OCI-LY7 (cell line): ENCODE results near the gene ROBO2. TPM values are rescaled to one million over a fixed set of nuclear protein-coding genes. Genes with fewer than 3 reads are reported as not detected.

Experiments
- BruUV-seq: library from RNA; stranded (reverse); fragments of 400-500 nt; replicated peaks from 2 replicates; lab custom pipeline; 2021; lab: Mats Ljungman, UMichigan
- CTCF ChIA-PET: fragments of 300-600 bp; sonication (Branson Sonifier 250); formaldehyde crosslinking; loops from one replicate; lab custom pipeline; 2022; ENCODE audit warnings: antibody characterized with exemption; ENCODE audit not compliant: unreplicated experiment; lab: Charles Lee
- POLR2A ChIA-PET: fragments of 300-600 bp; sonication (Branson Sonifier 250); formaldehyde crosslinking; loops from one replicate; lab custom pipeline; 2022; ENCODE audit warnings: antibody characterized with exemption; lab: Charles Lee
- DNase-seq: peaks from one replicate; pipeline ENCODE4 v3.0.0-alpha.2; 2015; ENCODE audit warnings: low spot score
- H2AFZ ChIP-seq: fragments of 200-600 bp; sonication (generic), shearing (Covaris generic); 2 replicates; pipeline ENCODE4 v1.6.1; 2014; ENCODE audit warnings: mild to moderate bottlenecking, antibody characterized with exemption, low read length, moderate library complexity
- H3K27ac ChIP-seq: fragments of 200-600 bp; sonication (generic); 2 replicates; pipeline ENCODE4 v1.5.1; 2014; ENCODE audit warnings: mixed run types, low read depth, mild to moderate bottlenecking, moderate library complexity, low read length, inconsistent platforms; ENCODE audit not compliant: poor library complexity, severe bottlenecking
- H3K36me3 ChIP-seq: fragments of 200-600 bp; sonication (generic); 2 replicates; pipeline ENCODE4 v1.6.1; 2014; ENCODE audit warnings: mild to moderate bottlenecking, antibody characterized with exemption, low read length, moderate library complexity, mixed read lengths; ENCODE audit not compliant: insufficient read depth
- H3K4me1 ChIP-seq: fragments of 200-600 bp; sonication (generic); 2 replicates; pipeline ENCODE4 v1.5.1; 2014; ENCODE audit warnings: mild to moderate bottlenecking, low read length; ENCODE audit not compliant: insufficient read depth, poor library complexity, severe bottlenecking
- H3K4me2 ChIP-seq: fragments of 200-600 bp; sonication (generic); 2 replicates; pipeline ENCODE4 v1.6.1; 2014; ENCODE audit warnings: mild to moderate bottlenecking, low read length
- H3K4me3 ChIP-seq: fragments of 200-600 bp; sonication (generic); 2 replicates; pipeline ENCODE4 v1.5.1; 2014; ENCODE audit warnings: mild to moderate bottlenecking, low read depth, low read length; ENCODE audit not compliant: poor library complexity, severe bottlenecking
- H3K79me2 ChIP-seq: fragments of 200-600 bp; sonication (generic); 2 replicates; pipeline ENCODE4 v1.6.1; 2016; ENCODE audit warnings: low read depth, mild to moderate bottlenecking, low read length, moderate library complexity, mixed read lengths; ENCODE audit not compliant: insufficient read depth
- H3K9me2 ChIP-seq: fragments of 200-600 bp; sonication (generic); 2 replicates; pipeline ENCODE4 v1.6.1; 2016; ENCODE audit warnings: mild to moderate bottlenecking, low read length, mixed read lengths; ENCODE audit not compliant: insufficient read depth
- H3K9me3 ChIP-seq: fragments of 200-600 bp; sonication (generic); 2 replicates; pipeline ENCODE4 v1.6.1; 2014; ENCODE audit warnings: mild to moderate bottlenecking, mixed run types, low read length, mixed read lengths
- H4K20me1 ChIP-seq: fragments of 200-600 bp; sonication (generic); 2 replicates; pipeline ENCODE4 v1.6.1; 2014; ENCODE audit warnings: mild to moderate bottlenecking, antibody characterized with exemption, low read length, moderate library complexity, mixed read lengths; ENCODE audit not compliant: insufficient read depth
- CTCF ChIP-seq: fragments of 200-600 bp; sonication (generic); conservative IDR thresholded peaks from 2 replicates; pipeline ENCODE4 v1.5.1; 2014; ENCODE audit warnings: mild to moderate bottlenecking, antibody characterized with exemption, low read length, moderate library complexity, mixed read lengths
- EZH2phosphoT487 ChIP-seq: fragments of 200-600 bp; sonication (generic); IDR thresholded peaks from 2 replicates; pipeline ENCODE4 v1.6.1; 2018; ENCODE audit warnings: low read depth, borderline replicate concordance, mild to moderate bottlenecking, mixed run types, antibody characterized with exemption, low read length, moderate library complexity, mixed read lengths
- intact Hi-C: fragments of 100-400 bp; cut with micrococcal nuclease; formaldehyde crosslinking; loops from one replicate; pipeline ENCODE4 v1.10.0; 2022; ENCODE audit not compliant: unreplicated experiment
- total RNA-seq, 2 experiments: library from RNA; depleted of rRNA in 1 of 2; stranded (reverse); fragments of >200 nt in 1 of 2; shearing (Covaris generic) in 1 of 2; gene quantifications; 2 replicates each; pipeline ENCODE4 v1.2.3, GENCODE V29; 2014 to 2022

The ROBO2 gene
- total RNA-seq, 2 experiments from 2014 or later, result 0.06 to 4.8 TPM

GRCh38 chr3:77446761-77447160, 406.9 kb downstream of the ROBO2 start:
- H3K36me3 ChIP-seq, result no peaks in the 10 kb centered on the region
- CTCF ChIA-PET, result no interaction called here
- DNase-seq, result no peak
- H3K4me3 ChIP-seq, result no peak overlapping the region
- no peaks in the 10 kb centered on the region for H3K9me2 ChIP-seq
- intact Hi-C loops, result no loop called here
- H2AFZ ChIP-seq, result no peak overlapping the region
- BruUV-seq, result no TSS peak
- POLR2A ChIA-PET, result no interaction called here
- H3K4me2 ChIP-seq, result no peak overlapping the region
- TF ChIP-seq EZH2phosphoT487 (no peak), CTCF (no peak)
- no peaks in the 10 kb centered on the region for H3K79me2 ChIP-seq
- H4K20me1 ChIP-seq, result no peaks in the 10 kb centered on the region
- no peak overlapping the region for H3K27ac ChIP-seq
- H3K9me3 ChIP-seq, result no peaks in the 10 kb centered on the region
- H3K4me1 ChIP-seq, result no peaks in the 10 kb centered on the region

GRCh38 chr3:77449459-77450350, 409.8 kb downstream of the ROBO2 start:
- Histone ChIP-seq H3K4me2 (no peak overlapping the region), H3K9me3 (no peaks in the 10 kb centered on the region), H3K9me2 (no peaks in the 10 kb centered on the region), H3K79me2 (no peaks in the 10 kb centered on the region), H4K20me1 (no peaks in the 10 kb centered on the region), H3K27ac (no peak overlapping the region), H3K4me1 (no peaks in the 10 kb centered on the region), H3K4me3 (no peak overlapping the region), H2AFZ (no peak overlapping the region), H3K36me3 (no peaks in the 10 kb centered on the region)
- intact Hi-C loops, result no loop called here
- POLR2A ChIA-PET, result interaction anchor here (0.6 to 1.6 kb wide), 6 partner anchors 9 to 1444 kb away, joined by 3 to 5 read pairs (median 3); no protein-coding TSS in a partner anchor
- CTCF ChIA-PET, result no interaction called here
- BruUV-seq, result no TSS peak
- TF ChIP-seq EZH2phosphoT487, result no peak
- no peak for TF ChIP-seq CTCF
- DNase-seq, result no peak

GRCh38 chr3:77456431-77456830, 416.5 kb downstream of the ROBO2 start:
- Histone ChIP-seq H3K79me2 (no peaks in the 10 kb centered on the region), H3K4me1 (no peaks in the 10 kb centered on the region), H3K9me2 (no peaks in the 10 kb centered on the region), H3K4me3 (no peak overlapping the region), H3K4me2 (no peak overlapping the region), H3K27ac (no peak overlapping the region), H3K36me3 (no peaks in the 10 kb centered on the region), H2AFZ (no peak overlapping the region), H4K20me1 (no peaks in the 10 kb centered on the region), H3K9me3 (no peaks in the 10 kb centered on the region)
- no TSS peak for BruUV-seq
- DNase-seq, result no peak
- ChIA-PET POLR2A (interaction anchor here (0.5 to 0.7 kb wide), 2 partner anchors 31 to 679 kb away, joined by 3 to 4 read pairs; no protein-coding TSS in a partner anchor), CTCF (no interaction called here)
- intact Hi-C loops, result no loop called here
- TF ChIP-seq CTCF (no peak), EZH2phosphoT487 (no peak)
